IMR-90 (cell line): ENCODE data around the gene ZDHHC14. TPM values are rescaled to one million over a fixed set of nuclear protein-coding genes. Genes with fewer than 3 reads are reported as not detected.

ENCODE experiments used
- ATAC-seq: fragments of 200-7000 bp; cut with Tn5 transposase; 2 replicates; pipeline ENCODE4 v1.9.1; 2020; ENCODE audit warnings: low read depth, mild to moderate bottlenecking, moderate library complexity
- BruUV-seq: library from RNA; stranded (reverse); fragments of 400-500 nt; replicated peaks from 2 replicates; lab custom pipeline; 2021; lab: Mats Ljungman, UMichigan
- CTCF ChIA-PET: fragments of 300-600 bp; formaldehyde crosslinking; extraction: SDS; loops from one replicate; lab custom pipeline; 2021; ENCODE audit warnings: antibody characterized with exemption; lab: Yijun Ruan, JAX
- POLR2A ChIA-PET: fragments of 300-600 bp; sonication (Branson Sonifier 250); formaldehyde crosslinking; loops from one replicate; lab custom pipeline; 2022; ENCODE audit warnings: antibody characterized with exemption; ENCODE audit not compliant: unreplicated experiment; lab: Charles Lee
- DNase-seq: peaks from one replicate; pipeline ENCODE4 v3.0.0; 2013
- H2AFZ ChIP-seq: replicated peaks from 2 replicates; pipeline ENCODE3; 2013; ENCODE audit warnings: low read length, mild to moderate bottlenecking; ENCODE audit not compliant: poor library complexity
- H2AK5ac ChIP-seq: 2 replicates; pipeline ENCODE4 v1.6.1; 2013; ENCODE audit warnings: low read depth, low read length, inconsistent platforms
- H2AK9ac ChIP-seq: replicated peaks from 2 replicates; pipeline ENCODE3; 2013; ENCODE audit warnings: mild to moderate bottlenecking, low read depth, low read length, moderate library complexity; ENCODE audit not compliant: poor library complexity
- H2BK120ac ChIP-seq: 2 replicates; pipeline ENCODE4 v1.6.1; 2013; ENCODE audit warnings: low read depth, low read length, inconsistent platforms
- H2BK15ac ChIP-seq: 3 replicates; pipeline ENCODE4 v1.6.1; 2013; ENCODE audit warnings: low read depth, low read length, inconsistent platforms
- H2BK20ac ChIP-seq: 2 replicates; pipeline ENCODE4 v1.6.1; 2013; ENCODE audit warnings: low read depth, mild to moderate bottlenecking, inconsistent platforms, low read length, moderate library complexity
- H2BK5ac ChIP-seq: 2 replicates; pipeline ENCODE4 v1.6.1; 2013; ENCODE audit warnings: mild to moderate bottlenecking, low read depth, low read length, inconsistent platforms; ENCODE audit not compliant: poor library complexity, severe bottlenecking
- H3K14ac ChIP-seq: replicated peaks from 2 replicates; pipeline ENCODE4 v1.6.1; 2013; ENCODE audit warnings: low read depth, low read length, inconsistent platforms
- H3K18ac ChIP-seq: 2 replicates; pipeline ENCODE4 v1.6.1; 2013; ENCODE audit warnings: low read depth, low read length, control low read depth
- H3K23ac ChIP-seq: 2 replicates; pipeline ENCODE4 v1.6.1; 2013; ENCODE audit warnings: low read depth, low read length, inconsistent platforms
- H3K27ac ChIP-seq: 2 replicates; pipeline ENCODE4 v1.5.1; 2013; ENCODE audit warnings: mild to moderate bottlenecking, control low read depth, low read length; ENCODE audit not compliant: insufficient read depth
- H3K27me3 ChIP-seq: 2 replicates; pipeline ENCODE4 v1.6.1; 2013; ENCODE audit warnings: low read length; ENCODE audit not compliant: control insufficient read depth, insufficient read depth
- H3K36me3 ChIP-seq: 2 replicates; pipeline ENCODE4 v1.6.1; 2013; ENCODE audit warnings: low read length, mixed read lengths; ENCODE audit not compliant: control insufficient read depth, insufficient read depth
- H3K4ac ChIP-seq: 2 replicates; pipeline ENCODE4 v1.6.1; 2013; ENCODE audit warnings: low read depth, low read length, inconsistent platforms
- H3K4me1 ChIP-seq: 2 replicates; pipeline ENCODE4 v1.6.1; 2013; ENCODE audit warnings: low read length, mixed read lengths; ENCODE audit not compliant: control insufficient read depth, insufficient read depth
- H3K4me2 ChIP-seq: 2 replicates; pipeline ENCODE4 v1.6.1; 2013; ENCODE audit warnings: low read depth, mild to moderate bottlenecking, control low read depth, low read length, moderate library complexity
- H3K4me3 ChIP-seq: 2 replicates; pipeline ENCODE4 v1.5.1; 2013; ENCODE audit warnings: low read depth, mild to moderate bottlenecking, control low read depth, low read length, moderate library complexity; ENCODE audit not compliant: insufficient read depth
- H3K56ac ChIP-seq: 2 replicates; pipeline ENCODE4 v1.6.1; 2013; ENCODE audit warnings: low read length, inconsistent platforms; ENCODE audit not compliant: insufficient read depth; ENCODE audit errors: extremely low read depth
- H3K79me1 ChIP-seq, 2 experiments: 2 replicates each; pipeline ENCODE4 v1.6.1; 2013; ENCODE audit warnings: low read length in 2 of 2, inconsistent platforms in 1 of 2, low read depth in 1 of 2
- H3K9ac ChIP-seq: 2 replicates; pipeline ENCODE4 v1.6.1; 2013; ENCODE audit warnings: low read depth, low read length, control low read depth
- H3K9me1 ChIP-seq: 2 replicates; pipeline ENCODE4 v1.6.1; 2013; ENCODE audit warnings: low read length, inconsistent platforms; ENCODE audit not compliant: insufficient read depth
- H3K9me3 ChIP-seq: 2 replicates; pipeline ENCODE4 v1.6.1; 2013; ENCODE audit warnings: low read length; ENCODE audit not compliant: control insufficient read depth, insufficient read depth
- H4K20me1 ChIP-seq: 2 replicates; pipeline ENCODE4 v1.6.1; 2013; ENCODE audit warnings: low read length, inconsistent platforms; ENCODE audit not compliant: insufficient read depth
- H4K5ac ChIP-seq: 2 replicates; pipeline ENCODE4 v1.6.1; 2013; ENCODE audit warnings: mild to moderate bottlenecking, low read depth, low read length, control low read depth
- H4K8ac ChIP-seq, 2 experiments: 2 replicates each; pipeline ENCODE4 v1.6.1; 2013; ENCODE audit warnings: low read depth in 2 of 2, low read length in 2 of 2, control low read depth in 1 of 2, inconsistent platforms in 1 of 2
- H4K91ac ChIP-seq: 2 replicates; pipeline ENCODE4 v1.6.1; 2013; ENCODE audit warnings: low read depth, low read length, inconsistent platforms; ENCODE audit not compliant: insufficient read depth
- MAFK ChIP-seq: IDR thresholded peaks from 2 replicates; pipeline ENCODE4 v1.6.1; 2012; ENCODE audit warnings: low read depth, low read length, improper control_type of control experiment
- SMC3 ChIP-seq: fragments of 150-350 bp; IDR thresholded peaks from 2 replicates; pipeline ENCODE4 v1.6.1; 2016; ENCODE audit warnings: low read depth, mild to moderate bottlenecking, antibody characterized with exemption, low read length, moderate library complexity
- WGBS, 2 experiments: methylation state at CpG; one replicate each; pipeline versions ENCODE4 v1.1.5 to v1.1.7; 2013; ENCODE audit warnings: missing lambda C conversion rate in 2 of 2; ENCODE audit not compliant: insufficient read length in 1 of 2; ENCODE audit errors: extremely low coverage in 2 of 2; 5-methylcytosine and 5-hydroxymethylcytosine counted together
- dilution Hi-C: fragments of 300-500 bp; cut with HindIII; formaldehyde crosslinking; loops from one replicate; pipeline ENCODE4 v1.14.3; 2018; ENCODE audit warnings: low sequenced_read_pairs; ENCODE audit not compliant: unreplicated experiment
- in situ Hi-C: fragments of 300-500 bp; cut with MboI; formaldehyde crosslinking; loops from 3 replicates; pipeline ENCODE4 v1.14.3; 2019; ENCODE audit warnings: low sequenced_read_pairs, inconsistent platforms, mixed read lengths
- intact Hi-C: fragments of 100-400 bp; cut with micrococcal nuclease; formaldehyde crosslinking; loops from 2 replicates; pipeline ENCODE4 v1.10.0; 2022
- polyA plus RNA-seq, 3 experiments: library from polyadenylated mRNA; depleted of rRNA; stranded (reverse); fragments of >200 nt; gene quantifications; 2 replicates each; pipeline ENCODE4 v1.2.3, GENCODE V29; 2012; ENCODE audit warnings: low replicate concordance in 1 of 3
- total RNA-seq: library from RNA; depleted of rRNA; stranded (reverse); fragments of >200 nt; gene quantifications from 2 replicates; pipeline ENCODE4 v1.2.3, GENCODE V29; 2012

ZDHHC14 gene
- total and polyA plus RNA-seq, 2 of the 4 experiments (the other 2 are of a cell fraction), result 0.90 to 2.0 TPM

DNA sequence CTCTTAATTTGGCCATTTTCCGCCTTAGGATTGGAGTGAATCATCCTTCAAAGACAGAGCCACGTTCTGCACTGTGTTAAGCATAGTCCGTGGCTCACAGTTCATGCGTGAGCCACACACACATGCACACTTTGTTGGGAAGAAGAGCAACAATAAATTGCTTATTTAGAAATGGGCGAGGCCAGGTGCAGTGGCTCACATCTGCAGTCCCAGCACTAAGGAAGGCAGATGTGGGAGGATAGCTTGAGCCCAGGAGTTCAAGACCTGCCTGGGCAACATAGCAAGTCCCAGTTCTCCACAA lies 131.3 kb downstream of the ZDHHC14 start:
- WGBS, 2 experiments, result 63% methylated on average over 2 of the region's 5 CpGs; no CpG with 5 or more reads in 1 of the 2 experiments
- Histone ChIP-seq H3K79me1 (no peaks in the 10 kb centered on the region), H3K4ac (no peak overlapping the region; the same call in 1 of the 2 replicates), H3K27me3 (no peaks in the 10 kb centered on the region), H3K27ac (peak overlapping the region; percentile 32; the same call in 1 of the 2 replicates), H3K9me3 (peaks cover 2% of the 10 kb centered on the region; the same call in 1 of the 2 replicates), H3K23ac (no peak overlapping the region), H3K14ac (no peak overlapping the region), H3K36me3 (no peaks in the 10 kb centered on the region), H3K4me1 (peaks cover 6% of the 10 kb centered on the region), H2BK15ac (no peak overlapping the region), H2BK120ac (no peak overlapping the region), H3K4me3 (no peak overlapping the region), H2BK20ac (no peak overlapping the region), H4K8ac (no peak overlapping the region), H2BK5ac (no peak overlapping the region), H2AK9ac (no peak overlapping the region), H3K9me1 (peaks cover 8% of the 10 kb centered on the region), H3K9ac (no peak overlapping the region), H4K20me1 (no peaks in the 10 kb centered on the region), H2AFZ (no peak overlapping the region), H3K56ac (no peak overlapping the region), H4K91ac (peak overlapping the region; percentile 1; the same call in 1 of the 2 replicates), H2AK5ac (no peak overlapping the region), H3K4me2 (no peak overlapping the region; the same call in 1 of the 2 replicates), H3K18ac (no peak overlapping the region), H4K5ac (no peak overlapping the region)
- CTCF ChIA-PET, result no interaction called here
- peak; percentile 17; the same call in 1 of the 2 replicates for ATAC-seq
- no peak for DNase-seq
- BruUV-seq, result no TSS peak
- TF ChIP-seq SMC3 (no peak), MAFK (no peak)
- in situ Hi-C loops, result no loop called here
- intact Hi-C loops, result loop anchor here (5.0 kb wide), 1 partner anchor 85 kb away; no protein-coding TSS in a partner anchor
- dilution Hi-C loops, result no loop called here
- POLR2A ChIA-PET, result no interaction called here
